Thyroid gland (tissue), 4 donors: ENCODE results near the gene NUDT14.

Source experiments
- CTCF ChIP-seq, 6 experiments: fragments of 200-600 bp in 3 of 6; fragments of 450-650 bp in 3 of 6; sonication (generic) in 3 of 6; IDR thresholded peaks; one replicate each; pipeline ENCODE4 v1.5.1; 2016 to 2019; ENCODE audit warnings: antibody characterized with exemption in 6 of 6, mild to moderate bottlenecking in 2 of 6, inconsistent platforms in 1 of 6, moderate library complexity in 1 of 6
- POLR2A ChIP-seq, 2 donors: fragments of 450-650 bp; IDR thresholded peaks; one replicate each; pipeline ENCODE4 v1.6.1; 2017; ENCODE audit warnings: antibody characterized with exemption in 2 of 2, mild to moderate bottlenecking in 2 of 2, moderate library complexity in 1 of 2

DNA sequence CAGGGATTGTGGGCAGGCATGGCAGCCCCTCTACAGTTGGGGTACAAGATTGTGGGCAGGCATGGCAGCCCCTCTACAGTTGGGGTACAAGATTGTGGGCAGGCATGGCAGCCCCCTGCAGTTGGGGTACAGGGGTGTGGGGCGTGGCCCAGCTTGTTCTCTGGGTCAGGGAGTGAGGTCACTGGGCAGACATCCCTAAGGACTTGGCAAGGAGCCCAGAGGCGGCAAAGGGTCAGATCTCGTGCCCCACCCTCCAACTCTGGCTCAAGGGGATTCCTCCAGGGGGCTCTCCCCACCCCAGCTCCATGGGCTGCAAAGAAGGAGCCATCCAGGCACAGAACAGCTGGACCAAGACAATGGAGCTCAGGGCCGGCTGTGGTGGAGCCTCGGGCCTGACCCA is 25.8 kb upstream of the NUDT14 start:
- no peak for TF ChIP-seq CTCF (IDR thresholded peaks at IDR 0.05)
- no peak for TF ChIP-seq POLR2A (IDR thresholded peaks at IDR 0.05)
